H1 (cell line): ENCODE data around the gene JAKMIP3. TPM values are rescaled to one million over a fixed set of nuclear protein-coding genes. Genes with fewer than 3 reads are reported as not detected.

ENCODE experiments used
- CTCF ChIA-PET: fragments of 300-600 bp; sonication (Branson Sonifier 250); formaldehyde crosslinking; loops from one replicate; lab custom pipeline; 2021; ENCODE audit not compliant: partially characterized antibody; lab: Charles Lee
- POLR2A ChIA-PET: fragments of 300-600 bp; sonication (Branson Sonifier 250); formaldehyde crosslinking; loops from one replicate; lab custom pipeline; 2021; ENCODE audit warnings: inconsistent platforms; ENCODE audit not compliant: partially characterized antibody; lab: Charles Lee
- DNase-seq, 2 experiments: peaks; one replicate each; pipeline versions ENCODE4 v3.0.0 to v3.0.0-alpha.2; 2010 to 2022; ENCODE audit warnings: low spot score in 2 of 2, low read depth in 1 of 2, mixed read lengths in 1 of 2
- FAIRE-seq: peaks from 2 replicates; lab custom pipeline; 2011; peaks lifted over from hg19 to GRCh38; lab: Jason Lieb, UNC
- H2AFZ ChIP-seq: 2 replicates; pipeline ENCODE4 v1.8.1; 2012; ENCODE audit warnings: low read length, inconsistent platforms
- H2AK5ac ChIP-seq: 2 replicates; pipeline ENCODE4 v1.6.1; 2013; ENCODE audit warnings: low read depth, low read length
- H2BK120ac ChIP-seq: replicated peaks from 2 replicates; pipeline ENCODE3; 2013; ENCODE audit warnings: low read depth, low read length, inconsistent platforms
- H2BK12ac ChIP-seq: 2 replicates; pipeline ENCODE4 v1.6.1; 2013; ENCODE audit warnings: low read depth, low read length
- H2BK15ac ChIP-seq: 2 replicates; pipeline ENCODE4 v1.6.1; 2013; ENCODE audit warnings: low read length
- H2BK20ac ChIP-seq: 2 replicates; pipeline ENCODE4 v1.6.1; 2013; ENCODE audit warnings: low read length
- H2BK5ac ChIP-seq: 2 replicates; pipeline ENCODE4 v1.6.1; 2013; ENCODE audit warnings: low read depth, low read length
- H3K14ac ChIP-seq: 2 replicates; pipeline ENCODE4 v1.6.1; 2013; ENCODE audit warnings: inconsistent platforms; ENCODE audit not compliant: insufficient read length
- H3K18ac ChIP-seq: 2 replicates; pipeline ENCODE4 v1.6.1; 2013; ENCODE audit warnings: low read length; ENCODE audit errors: extremely low read depth
- H3K23ac ChIP-seq: 2 replicates; pipeline ENCODE4 v1.6.1; 2013; ENCODE audit warnings: inconsistent platforms; ENCODE audit not compliant: insufficient read length
- H3K23me2 ChIP-seq: 2 replicates; pipeline ENCODE4 v1.6.1; 2013; ENCODE audit warnings: low read depth, low read length
- H3K27ac ChIP-seq: 2 replicates; pipeline ENCODE4 v1.6.1; 2011; ENCODE audit warnings: low read depth, low read length, inconsistent platforms
- H3K27me3 ChIP-seq, 4 experiments: replicated peaks in 1 of 4; 1 replicate in 1 of 4; 2 replicates in 3 of 4; pipeline versions ENCODE4 v1.6.1 to v1.8.1; 2011 to 2013; ENCODE audit warnings: low read length in 3 of 4, mild to moderate bottlenecking in 3 of 4, inconsistent platforms in 2 of 4, mixed read lengths in 2 of 4, moderate library complexity in 1 of 4; ENCODE audit not compliant: control insufficient read depth in 3 of 4, insufficient read depth in 3 of 4; ENCODE audit errors: extremely low read depth in 1 of 4
- H3K36me3 ChIP-seq, 4 experiments: 2 replicates each; pipeline versions ENCODE4 v1.6.1 to v1.8.1; 2011 to 2013; ENCODE audit warnings: mild to moderate bottlenecking in 4 of 4, low read length in 3 of 4, moderate library complexity in 2 of 4, control low read depth in 1 of 4, inconsistent platforms in 1 of 4; ENCODE audit not compliant: insufficient read depth in 4 of 4, control insufficient read depth in 2 of 4
- H3K4ac ChIP-seq: replicated peaks from 2 replicates; pipeline ENCODE3; 2013; ENCODE audit warnings: low read length, low read depth, mixed read lengths, inconsistent platforms; ENCODE audit not compliant: insufficient read length
- H3K4me1 ChIP-seq, 4 experiments: replicated peaks in 1 of 4; 1 replicate in 1 of 4; 2 replicates in 3 of 4; pipeline versions ENCODE4 v1.6.1 to v1.8.1; 2011 to 2013; ENCODE audit warnings: low read length in 3 of 4, inconsistent platforms in 2 of 4, mixed read lengths in 1 of 4; ENCODE audit not compliant: insufficient read depth in 4 of 4, control insufficient read depth in 3 of 4
- H3K4me2 ChIP-seq, 2 experiments: 2 replicates each; pipeline versions ENCODE4 v1.6.1 to v1.8.1; 2011 to 2013; ENCODE audit warnings: low read depth in 2 of 2, low read length in 2 of 2, control low read depth in 1 of 2, inconsistent platforms in 1 of 2, mild to moderate bottlenecking in 1 of 2; ENCODE audit not compliant: insufficient read depth in 1 of 2
- H3K4me3 ChIP-seq, 4 experiments: fragments of 200-600, 300-600 bp in 1 of 4; sonication (generic), shearing (Covaris generic), sonication (Bioruptor Twin) in 1 of 4; 2 replicates each; pipeline versions ENCODE4 v1.5.1 to v1.8.1; 2011 to 2016; ENCODE audit warnings: low read length in 4 of 4, low read depth in 3 of 4, control low read depth in 2 of 4, inconsistent platforms in 2 of 4, mild to moderate bottlenecking in 2 of 4, mixed read lengths in 1 of 4, moderate library complexity in 1 of 4; ENCODE audit not compliant: insufficient read depth in 2 of 4; ENCODE audit errors: extremely low read depth in 1 of 4
- H3K56ac ChIP-seq: replicated peaks from 2 replicates; pipeline ENCODE3; 2013; ENCODE audit warnings: low read depth, mild to moderate bottlenecking, mixed read lengths, low read length, inconsistent platforms; ENCODE audit not compliant: insufficient read length
- H3K79me1 ChIP-seq: 2 replicates; pipeline ENCODE4 v1.6.1; 2013; ENCODE audit warnings: low read depth, low read length, control low read depth
- H3K79me2 ChIP-seq, 2 experiments: 2 replicates each; pipeline versions ENCODE4 v1.6.1 to v1.8.1; 2012 to 2013; ENCODE audit warnings: low read length in 2 of 2, mild to moderate bottlenecking in 2 of 2, inconsistent platforms in 1 of 2; ENCODE audit not compliant: insufficient read depth in 2 of 2, control insufficient read depth in 1 of 2
- H3K9ac ChIP-seq, 4 experiments: replicated peaks in 1 of 4; 1 replicate in 1 of 4; 2 replicates in 3 of 4; pipeline versions ENCODE4 v1.6.1 to v1.8.1; 2011 to 2013; ENCODE audit warnings: low read depth in 3 of 4, low read length in 3 of 4, control low read depth in 2 of 4, mild to moderate bottlenecking in 2 of 4, moderate library complexity in 2 of 4, inconsistent platforms in 1 of 4; ENCODE audit errors: extremely low read depth in 1 of 4
- H3K9me3 ChIP-seq, 2 experiments: 2 replicates each; pipeline versions ENCODE4 v1.6.1 to v1.8.1; 2012 to 2013; ENCODE audit warnings: mild to moderate bottlenecking in 2 of 2, moderate library complexity in 2 of 2, control low read depth in 1 of 2, inconsistent platforms in 1 of 2, low read depth in 1 of 2, low read length in 1 of 2, mixed read lengths in 1 of 2; ENCODE audit not compliant: insufficient read depth in 2 of 2
- H4K20me1 ChIP-seq, 2 experiments: replicated peaks in 1 of 2; 2 replicates each; pipeline versions ENCODE3 to v1.8.1; 2011 to 2013; ENCODE audit warnings: inconsistent platforms in 2 of 2, low read length in 2 of 2, mild to moderate bottlenecking in 1 of 2; ENCODE audit not compliant: insufficient read depth in 2 of 2, control insufficient read depth in 1 of 2
- H4K5ac ChIP-seq: 2 replicates; pipeline ENCODE4 v1.6.1; 2013; ENCODE audit warnings: low read length, low read depth, mixed read lengths, inconsistent platforms; ENCODE audit not compliant: insufficient read length
- H4K8ac ChIP-seq: 2 replicates; pipeline ENCODE4 v1.8.0; 2013; ENCODE audit warnings: mild to moderate bottlenecking, moderate library complexity, low read length, inconsistent platforms; ENCODE audit not compliant: insufficient read depth; ENCODE audit errors: extremely low read depth
- H4K91ac ChIP-seq: replicated peaks from 2 replicates; pipeline ENCODE3; 2013; ENCODE audit warnings: low read length, mixed read lengths, inconsistent platforms; ENCODE audit not compliant: insufficient read length
- HDAC2 ChIP-seq, 2 experiments: fragments of 300-600 bp in 1 of 2; sonication (generic) in 1 of 2; IDR thresholded peaks; 2 replicates each; pipeline ENCODE4 v1.6.1; 2011 to 2012; ENCODE audit warnings: low read depth in 2 of 2, low read length in 2 of 2, mild to moderate bottlenecking in 2 of 2, moderate library complexity in 2 of 2, borderline replicate concordance in 1 of 2, inconsistent platforms in 1 of 2
- SP4 ChIP-seq: IDR thresholded peaks from 2 replicates; pipeline ENCODE4 v1.6.1; 2012; ENCODE audit warnings: low read length, inconsistent platforms
- TEAD4 ChIP-seq: IDR thresholded peaks from 2 replicates; pipeline ENCODE4 v1.6.1; 2012; ENCODE audit warnings: low read depth, low read length, inconsistent platforms, mixed read lengths
- WGBS, 2 experiments: shearing (Covaris generic) in 1 of 2; methylation state at CpG; one replicate each; pipeline versions ENCODE4 v1.1.6 to v1.1.7; 2013 to 2015; ENCODE audit warnings: low lambda C conversion rate in 2 of 2, mixed read lengths in 2 of 2, inconsistent platforms in 1 of 2, low coverage in 1 of 2, missing lambda C conversion rate in 1 of 2; ENCODE audit not compliant: insufficient replicate concordance in 2 of 2, insufficient coverage in 1 of 2, insufficient read length in 1 of 2; ENCODE audit errors: extremely low coverage in 1 of 2, missing lambda C conversion rate in 1 of 2; 5-methylcytosine and 5-hydroxymethylcytosine counted together
- polyA plus RNA-seq, 7 experiments: library from polyadenylated mRNA; depleted of rRNA in 3 of 7; stranded (reverse) in 5 of 7; unstranded in 2 of 7; fragments of >200 nt in 5 of 7; fragments of 200-250 nt in 2 of 7; gene quantifications; 1 replicate in 5 of 7; 2 replicates in 1 of 7; 4 replicates in 1 of 7; pipeline versions ENCODE4 v1.2.1 to v1.2.3, GENCODE V29; 2011 to 2013; ENCODE audit warnings: missing spikeins in 2 of 7, mixed read lengths in 2 of 7
- total RNA-seq: library from RNA; stranded (reverse); fragmentation: NEBNext Ultra II Directional; extraction: Animal tissue kit (Norgen Biotek cat#: 25700); gene quantifications from 2 replicates; pipeline ENCODE4 v1.2.1, GENCODE V29; 2021

JAKMIP3 gene
- total and polyA plus RNA-seq, 2 of the 8 experiments (the other 6 are each of a cell fraction or from before 2014, with no cell fraction given): 0.83 to 0.91 TPM

- Histone ChIP-seq H3K4me3 (no peak overlapping the region), H2BK120ac (no peak overlapping the region), H3K56ac (no peak overlapping the region), H3K27me3 (no peaks in the 10 kb centered on the region), H2AFZ (no peak overlapping the region), H2AK5ac (no peak overlapping the region), H3K4ac (no peak overlapping the region), H3K36me3 (no peaks in the 10 kb centered on the region), H3K18ac (no peak overlapping the region), H3K9me3 (no peaks in the 10 kb centered on the region), H3K4me1 (peaks cover 0 to 3% (median 0%) of the 10 kb centered on the region in 4 experiments; a peak in 2 of 7 replicates), H2BK12ac (no peak overlapping the region), H2BK20ac (no peak overlapping the region), H2BK15ac (no peak overlapping the region), H3K23me2 (no peaks in the 10 kb centered on the region; the same call in 1 of the 2 replicates), H4K8ac (no peak overlapping the region), H3K79me1 (no peaks in the 10 kb centered on the region), H2BK5ac (no peak overlapping the region), H3K9ac (no peak overlapping the region), H4K20me1 (no peaks in the 10 kb centered on the region), H4K91ac (no peak overlapping the region), H3K79me2 (no peaks in the 10 kb centered on the region), H3K23ac (no peak overlapping the region), H3K4me2 (no peak overlapping the region), H3K27ac (no peak overlapping the region), H3K14ac (no peak overlapping the region), H4K5ac (no peak overlapping the region)
- WGBS, 2 experiments: 78% methylated on average over 17 of the region's 17 CpGs; no CpG with 5 or more reads in 1 of the 2 experiments
- FAIRE-seq: no peak
- DNase-seq: no peak
- ChIA-PET POLR2A (no interaction called here), CTCF (no interaction called here)
- TF ChIP-seq TEAD4 (no peak), SP4 (no peak), HDAC2 (IDR thresholded peaks at IDR 0.05; ENCODE audit: borderline replicate concordance in 1 of 2, low read depth in 2 of 2, low read length in 2 of 2) (no peak)
These were observed 10.3 kb downstream of the JAKMIP3 start for GRCh38 chr10:132075909-132076577.
